Stomach (tissue), 9 donors: ENCODE results near the gene MAP3K2. TPM values are rescaled to one million over a fixed set of nuclear protein-coding genes. Genes with fewer than 3 reads are reported as not detected.

Experiments
- DNase-seq, 2 donors: peaks; one replicate each; pipeline versions ENCODE4 v3.0.0 to v3.0.0-alpha.2; 2013 to 2019
- H3K27ac ChIP-seq, 5 donors: fragments of 200-600 bp in 4 of 5; sonication (generic) in 4 of 5; one replicate each; pipeline ENCODE4 v1.5.1; 2013 to 2019; ENCODE audit warnings: mild to moderate bottlenecking in 1 of 5, moderate library complexity in 1 of 5
- H3K27me3 ChIP-seq, 3 donors: fragments of 200-600 bp; sonication (generic); one replicate each; pipeline ENCODE4 v1.5.1; 2017 to 2019; ENCODE audit warnings: mixed run types in 1 of 3
- H3K36me3 ChIP-seq, 4 donors: fragments of 200-600 bp; sonication (generic); 1 replicate in 3 of 4; 2 replicates in 1 of 4; pipeline ENCODE4 v1.5.1; 2016 to 2019
- H3K4me1 ChIP-seq, 4 donors: fragments of 200-600 bp; sonication (generic); one replicate each; pipeline ENCODE4 v1.5.1; 2016 to 2019
- H3K4me3 ChIP-seq, 4 donors: fragments of 200-600 bp; sonication (generic) in 3 of 4; one replicate each; pipeline ENCODE4 v1.5.1; 2016 to 2019; ENCODE audit warnings: mild to moderate bottlenecking in 1 of 4
- H3K9me3 ChIP-seq, 4 donors: fragments of 200-600 bp; sonication (generic); one replicate each; pipeline ENCODE4 v1.5.1; 2016 to 2019
- EP300 ChIP-seq: sonication (generic); formaldehyde crosslinking; IDR thresholded peaks from one replicate; pipeline ENCODE4 v1.6.1; 2017; ENCODE audit warnings: antibody characterized with exemption
- POLR2A ChIP-seq, 4 donors: fragments of 450-650 bp; IDR thresholded peaks; one replicate each; pipeline ENCODE4 v1.6.1; 2016; ENCODE audit warnings: antibody characterized with exemption in 4 of 4, control low read depth in 2 of 4, mild to moderate bottlenecking in 1 of 4, moderate library complexity in 1 of 4
- POLR2AphosphoS5 ChIP-seq, 3 donors: sonication (generic); formaldehyde crosslinking; IDR thresholded peaks; one replicate each; pipeline ENCODE4 v1.6.1; 2016; ENCODE audit warnings: antibody characterized with exemption in 3 of 3
- WGBS, 5 donors: extraction: QIAGEN DNeasy Blood & Tissue Kit in 3 of 5; methylation state at CpG; one replicate each; pipeline versions ENCODE4 v1.1.5 to v1.1.7; 2013 to 2018; 5-methylcytosine and 5-hydroxymethylcytosine counted together
- intact Hi-C: fragments of 100-400 bp; cut with DNase I; formaldehyde crosslinking; loops from one replicate; pipeline ENCODE4 v1.15.1; 2023; ENCODE audit warnings: low total_unique reads
- polyA plus RNA-seq, 3 donors: library from polyadenylated mRNA; stranded (reverse); fragments of 200-250 nt; gene quantifications; one replicate each; pipeline ENCODE4 v1.2.3, GENCODE V29; 2013
- total RNA-seq, 5 donors: library from RNA; depleted of rRNA; stranded (reverse); fragments of >200 nt; gene quantifications; one replicate each; pipeline versions ENCODE4 v1.1.0 to v1.2.3, GENCODE V29; 2014 to 2016
- TF ChIP-seq, protein P1 (sequence below), 7 experiments: fragments of 450-650 bp in 4 of 7; fragments of 200-600 bp in 3 of 7; sonication (generic) in 3 of 7; IDR thresholded peaks; one replicate each; pipeline ENCODE4 v1.5.1; 2016 to 2019; ENCODE audit warnings: antibody characterized with exemption in 7 of 7, control low read depth in 2 of 7, mild to moderate bottlenecking in 1 of 7
- donor health status: healthy with polysubstance abuse.
- donor health status: Bipolar disorder and iron deficiency.
- donor health status: healthy.

MAP3K2 gene
- total and polyA plus RNA-seq, 8 donors: 3.8 to 141 (median 55.6) TPM

DNA sequence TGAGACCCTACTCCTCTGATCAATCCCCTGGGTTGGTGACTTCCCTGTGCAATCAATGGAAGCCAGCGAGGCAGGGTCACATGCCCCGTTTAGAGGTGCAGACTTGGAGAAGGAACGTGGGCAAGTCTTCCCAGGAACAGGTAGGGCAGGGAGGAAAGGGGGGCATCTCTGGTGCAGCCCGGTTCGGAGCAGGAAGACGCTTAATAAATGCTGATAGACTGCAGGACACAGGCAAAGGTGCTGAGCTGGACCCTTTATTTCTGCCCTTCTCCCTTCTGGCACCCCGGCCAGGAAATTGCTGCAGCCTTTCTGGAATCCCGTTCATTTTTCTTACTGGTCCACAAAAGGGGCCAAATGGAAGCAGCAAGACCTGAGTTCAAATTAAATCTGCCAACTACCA lies 29.6 kb upstream of the MAP3K2 start:
- no peak overlapping the region for H3K4me3 ChIP-seq
- H3K36me3 ChIP-seq: no peaks in the 10 kb centered on the region
- no peak for TF ChIP-seq EP300
- no peak for TF ChIP-seq POLR2A (IDR thresholded peaks at IDR 0.05)
- TF ChIP-seq POLR2AphosphoS5 (IDR thresholded peaks at IDR 0.05): no peak
- TF ChIP-seq, protein P1, sequence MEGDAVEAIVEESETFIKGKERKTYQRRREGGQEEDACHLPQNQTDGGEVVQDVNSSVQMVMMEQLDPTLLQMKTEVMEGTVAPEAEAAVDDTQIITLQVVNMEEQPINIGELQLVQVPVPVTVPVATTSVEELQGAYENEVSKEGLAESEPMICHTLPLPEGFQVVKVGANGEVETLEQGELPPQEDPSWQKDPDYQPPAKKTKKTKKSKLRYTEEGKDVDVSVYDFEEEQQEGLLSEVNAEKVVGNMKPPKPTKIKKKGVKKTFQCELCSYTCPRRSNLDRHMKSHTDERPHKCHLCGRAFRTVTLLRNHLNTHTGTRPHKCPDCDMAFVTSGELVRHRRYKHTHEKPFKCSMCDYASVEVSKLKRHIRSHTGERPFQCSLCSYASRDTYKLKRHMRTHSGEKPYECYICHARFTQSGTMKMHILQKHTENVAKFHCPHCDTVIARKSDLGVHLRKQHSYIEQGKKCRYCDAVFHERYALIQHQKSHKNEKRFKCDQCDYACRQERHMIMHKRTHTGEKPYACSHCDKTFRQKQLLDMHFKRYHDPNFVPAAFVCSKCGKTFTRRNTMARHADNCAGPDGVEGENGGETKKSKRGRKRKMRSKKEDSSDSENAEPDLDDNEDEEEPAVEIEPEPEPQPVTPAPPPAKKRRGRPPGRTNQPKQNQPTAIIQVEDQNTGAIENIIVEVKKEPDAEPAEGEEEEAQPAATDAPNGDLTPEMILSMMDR (IDR thresholded peaks at IDR 0.05): no peak
- H3K9me3 ChIP-seq: no peaks in the 10 kb centered on the region
- peaks cover 0 to 31% (median 4%) of the 10 kb centered on the region in 3 donors for H3K27me3 ChIP-seq
- 87 to 99% (median 89%) methylated on average over 8 of the region's 8 CpGs for WGBS, 5 donors
- H3K4me1 ChIP-seq: peaks cover 30 to 37% (median 34%) of the 10 kb centered on the region in 4 donors
- intact Hi-C loops: no loop called here
- no peak for DNase-seq
- no peak overlapping the region for H3K27ac ChIP-seq

- H3K36me3 ChIP-seq: no peaks in the 10 kb centered on the region
- H3K9me3 ChIP-seq: no peaks in the 10 kb centered on the region
- peak overlapping the region; percentile 42 to 59 (median 45) for H3K4me3 ChIP-seq
- TF ChIP-seq, protein P1 (IDR thresholded peaks at IDR 0.05): no peak
- no peak for TF ChIP-seq POLR2AphosphoS5 (IDR thresholded peaks at IDR 0.05)
- no peak for TF ChIP-seq EP300
- no peak for TF ChIP-seq POLR2A (IDR thresholded peaks at IDR 0.05)
- peak overlapping the region in 2 of 5 donors; percentile 9 to 43 for H3K27ac ChIP-seq
- DNase-seq: no peak
- 11 to 57% (median 17%) methylated on average over 1 to 4 of the region's 4 CpGs for WGBS, 5 donors
- intact Hi-C loops: no loop called here
- H3K27me3 ChIP-seq: peaks cover 0 to 24% (median 0%) of the 10 kb centered on the region in 3 donors
- H3K4me1 ChIP-seq: peaks cover 31 to 41% (median 34%) of the 10 kb centered on the region in 4 donors
Observed at GRCh38 chr2:127416506-127417001, 28.8 kb upstream of the MAP3K2 start.

- H3K36me3 ChIP-seq: no peaks in the 10 kb centered on the region
- 14 to 23% (median 15%) methylated on average over 36 to 55 of the region's 55 CpGs for WGBS, 5 donors
- H3K4me3 ChIP-seq: peak overlapping the region; percentile 42 to 59 (median 45)
- DNase-seq: peak; percentile 87 to 94
- H3K9me3 ChIP-seq: no peaks in the 10 kb centered on the region
- TF ChIP-seq POLR2AphosphoS5 (IDR thresholded peaks at IDR 0.05): peak in 1 of 3 donors; percentile 60
- TF ChIP-seq EP300: no peak
- TF ChIP-seq, protein P1 (IDR thresholded peaks at IDR 0.05): peak in 5 of 7 experiments; percentile 66 to 92 (median 75)
- peaks cover 37 to 48% (median 40%) of the 10 kb centered on the region in 4 donors for H3K4me1 ChIP-seq
- H3K27me3 ChIP-seq: peaks cover 0 to 17% (median 0%) of the 10 kb centered on the region in 3 donors
- peak overlapping the region in 3 of 5 donors; percentile 4 to 43 (median 9) for H3K27ac ChIP-seq
- intact Hi-C loops: no loop called here
Observed at GRCh38 chr2:127415593-127416505, 28.1 kb upstream of the MAP3K2 start.

DNA sequence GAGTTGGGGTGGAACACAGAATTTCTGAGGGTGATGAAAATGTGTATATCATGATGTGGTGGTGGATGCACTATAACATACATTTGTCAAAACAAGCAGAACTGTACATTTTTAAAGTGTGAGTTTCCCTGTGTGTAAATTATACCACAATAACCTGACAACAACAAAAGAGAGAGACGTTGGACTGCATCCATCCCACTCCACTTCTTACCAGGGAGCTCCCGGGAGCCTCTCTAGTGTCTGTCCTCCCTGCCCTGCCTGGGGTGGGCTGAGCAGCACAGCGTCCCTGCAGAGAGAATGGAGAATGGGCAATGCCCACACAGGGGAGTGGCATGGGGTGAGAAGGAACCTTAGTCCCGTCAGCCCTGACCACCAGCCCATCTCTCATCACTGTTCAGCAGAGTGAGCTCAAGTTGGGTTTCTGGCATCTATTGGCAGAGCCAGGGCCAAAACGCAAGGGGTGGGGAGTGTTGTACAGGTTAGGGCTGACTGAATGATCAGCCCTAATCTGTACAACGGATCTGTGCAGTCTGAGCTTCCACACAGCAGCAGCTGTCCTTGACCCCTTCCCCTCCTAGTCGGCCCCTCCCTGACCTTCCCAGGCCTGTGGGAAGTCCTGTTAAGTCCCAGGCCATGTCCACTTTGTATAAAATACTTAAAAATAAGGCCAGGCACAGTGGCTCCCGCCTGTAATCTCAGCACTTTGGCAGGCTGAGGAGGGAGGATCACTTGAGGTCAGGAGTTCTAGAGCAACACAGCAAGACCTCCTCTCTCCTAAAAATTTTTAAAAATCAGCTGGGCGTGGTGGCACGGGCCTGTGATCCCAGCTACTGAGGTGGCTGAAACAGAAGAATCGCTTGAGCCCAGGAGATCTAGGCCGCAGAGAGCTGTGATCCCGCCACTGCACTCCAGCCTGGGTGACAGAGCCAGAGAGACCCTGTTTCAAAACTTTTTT lies 27.1 kb upstream of the MAP3K2 start:
- H3K36me3 ChIP-seq: no peaks in the 10 kb centered on the region
- no peak overlapping the region for H3K4me3 ChIP-seq
- DNase-seq: peak in 1 of 2 donors; percentile 9
- no peak for TF ChIP-seq POLR2A (IDR thresholded peaks at IDR 0.05)
- no peak for TF ChIP-seq POLR2AphosphoS5 (IDR thresholded peaks at IDR 0.05)
- no peak for TF ChIP-seq EP300
- TF ChIP-seq, protein P1 (IDR thresholded peaks at IDR 0.05): no peak
- WGBS, 5 donors: 81 to 89% (median 85%) methylated on average over 13 of the region's 13 CpGs
- no peak overlapping the region for H3K27ac ChIP-seq
- H3K4me1 ChIP-seq: peaks cover 43 to 55% (median 44%) of the 10 kb centered on the region in 4 donors
- peaks cover 0 to 17% (median 0%) of the 10 kb centered on the region in 3 donors for H3K27me3 ChIP-seq
- no peaks in the 10 kb centered on the region for H3K9me3 ChIP-seq
- intact Hi-C loops: no loop called here
